HG03521 (cell line): ENCODE measurements around the gene SLC35F3.
"Not testable (repeated sequence)": the region's sequence is repeated elsewhere in the genome, so short reads cannot be mapped to it uniquely, and the experiment has no call there.

Source experiments
- ATAC-seq: cut with Tn5 transposase; IDR thresholded peaks from one replicate; pipeline ENCODE4 v1.9.1; 2021; ENCODE audit warnings: mild to moderate bottlenecking, moderate library complexity; ENCODE audit not compliant: unreplicated experiment

SLC35F3 gene

DNA sequence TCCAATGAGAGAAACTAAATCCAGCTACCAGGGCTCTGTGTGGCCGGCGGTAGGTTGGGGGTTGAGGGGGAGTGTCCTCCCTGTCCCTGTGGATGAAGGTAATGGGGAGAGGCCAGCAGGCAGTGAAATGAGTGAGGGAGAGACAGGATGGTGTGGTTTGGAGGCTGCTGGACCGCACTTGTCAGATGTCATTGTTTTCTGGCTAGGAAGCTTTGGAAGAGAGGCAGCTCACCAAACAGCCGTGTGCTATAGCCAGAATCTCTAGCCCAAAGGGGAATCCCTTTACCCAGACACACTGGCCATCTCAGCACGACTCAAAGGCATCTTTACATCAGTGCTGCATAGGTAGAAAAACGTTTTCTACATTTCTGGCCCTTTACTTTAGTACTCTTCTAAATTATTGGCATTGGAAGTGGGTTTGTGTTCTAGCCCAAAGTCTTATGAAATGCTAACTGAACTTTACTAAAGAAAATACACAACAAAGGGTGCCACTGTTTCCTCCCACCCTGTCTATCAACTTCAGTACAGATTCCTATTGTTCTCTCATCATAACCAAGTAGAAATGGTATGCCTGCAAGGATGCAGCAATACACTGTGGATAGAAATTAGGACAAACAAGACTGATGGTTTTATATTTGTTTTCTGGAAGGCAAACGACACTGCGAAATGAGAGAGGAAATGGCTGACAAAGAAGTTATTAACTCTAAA lies 372.8 kb downstream of the SLC35F3 start:
- ATAC-seq: no peak

DNA sequence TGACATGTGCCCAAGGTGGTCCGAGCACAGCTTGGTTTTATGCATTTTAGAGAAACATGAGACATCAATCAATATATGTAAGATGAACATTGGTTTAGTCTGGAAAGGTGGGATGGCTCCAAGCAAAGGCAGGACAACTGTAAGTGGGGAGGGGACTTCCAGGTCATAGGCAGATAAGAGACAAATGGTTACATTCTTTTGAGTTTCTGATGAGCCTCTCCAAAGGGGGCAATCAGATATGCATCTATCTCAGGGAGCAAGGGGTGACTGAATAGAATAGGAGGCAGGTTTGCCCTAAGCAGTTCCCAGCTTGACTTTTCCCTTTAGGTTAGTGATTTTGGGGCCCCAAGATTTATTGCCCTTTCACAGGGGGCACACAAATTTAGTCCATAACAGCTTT lies 374.5 kb downstream of the SLC35F3 start:
- no peak for ATAC-seq

GRCh38 chr1:234280500-234280899 lies 376.0 kb downstream of the SLC35F3 start:
- no peak for ATAC-seq

DNA sequence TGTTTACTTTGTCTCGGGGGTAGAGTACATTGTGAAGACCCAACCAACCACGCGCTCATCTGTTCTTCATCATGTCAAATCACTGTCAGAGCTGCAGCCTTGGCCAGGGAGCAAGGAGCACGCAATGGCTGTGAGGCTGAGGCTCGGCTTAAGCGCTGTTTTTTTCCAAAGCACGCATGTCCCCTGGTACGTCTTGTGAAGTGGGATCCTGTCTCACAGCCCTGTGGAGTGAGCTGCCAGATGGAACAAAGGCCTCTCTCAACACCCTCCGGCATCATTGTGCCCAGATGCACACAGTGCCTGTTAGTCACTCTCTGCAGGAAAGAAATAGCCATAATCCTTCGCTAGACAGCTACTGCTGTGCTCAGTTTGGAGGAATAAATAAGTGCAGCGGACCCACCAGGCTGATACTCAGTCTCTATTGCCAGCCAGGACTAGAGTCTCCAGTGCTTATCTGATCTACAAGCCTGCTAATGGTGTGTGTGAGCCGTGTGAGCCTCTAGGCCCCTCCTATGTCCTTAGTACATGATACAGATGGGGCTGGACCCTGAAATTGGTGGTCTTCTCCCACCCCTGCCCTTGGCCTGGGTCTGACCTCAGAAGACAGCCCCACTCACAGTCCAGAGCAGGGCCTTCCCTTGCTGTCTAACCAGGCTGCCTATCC lies 377.5 kb downstream of the SLC35F3 start:
- ATAC-seq: no peak

- no peak for ATAC-seq
Observed at GRCh38 chr1:234286206-234286605, 381.7 kb downstream of the SLC35F3 start.

DNA sequence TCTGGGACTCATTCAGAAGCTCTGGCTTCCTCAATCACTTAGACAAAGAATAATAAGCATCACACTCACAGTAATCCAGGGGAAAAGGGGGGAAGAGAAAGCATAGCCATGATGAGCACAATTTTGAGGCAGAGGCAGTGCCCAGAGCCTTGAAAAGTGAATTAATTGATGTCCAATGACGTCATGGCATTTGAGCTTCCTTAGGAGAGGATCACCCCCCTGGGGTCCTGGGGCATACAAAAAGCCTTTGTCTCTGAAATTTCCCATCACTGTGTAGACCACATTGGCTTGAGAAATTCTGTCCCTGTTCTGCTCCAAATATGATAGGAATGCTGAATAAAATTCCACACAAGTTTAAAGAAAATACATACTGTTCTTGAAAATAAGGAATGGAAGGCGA lies 384.5 kb downstream of the SLC35F3 start:
- no peak for ATAC-seq

GRCh38 chr1:234289538-234290305 lies 385.2 kb downstream of the SLC35F3 start:
- no peak for ATAC-seq

GRCh38 chr1:234292011-234292410 lies 387.5 kb downstream of the SLC35F3 start:
- ATAC-seq: no peak

GRCh38 chr1:234292548-234292947 lies 388.1 kb downstream of the SLC35F3 start:
- no peak for ATAC-seq

GRCh38 chr1:234294109-234294817 lies 389.8 kb downstream of the SLC35F3 start:
- no peak for ATAC-seq

DNA sequence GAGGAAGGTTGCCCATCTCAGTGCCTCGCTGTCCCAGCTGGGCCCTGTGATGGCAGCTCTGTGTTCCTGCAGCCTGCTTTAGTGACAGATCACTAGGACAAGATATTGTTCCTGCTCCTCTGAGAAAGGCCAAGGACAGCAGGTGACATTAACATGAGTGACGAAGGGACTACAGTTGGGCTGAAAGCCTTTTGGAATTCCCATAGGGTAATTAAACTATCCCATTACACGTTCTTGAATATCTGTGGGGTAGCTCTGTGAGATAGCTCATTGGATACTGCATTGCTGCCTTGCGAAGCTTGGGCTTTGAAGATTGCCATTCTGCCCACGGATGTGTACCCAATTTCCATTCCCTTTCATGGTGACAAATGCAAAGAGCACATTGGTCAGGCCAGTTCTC lies 390.6 kb downstream of the SLC35F3 start:
- ATAC-seq: no peak

DNA sequence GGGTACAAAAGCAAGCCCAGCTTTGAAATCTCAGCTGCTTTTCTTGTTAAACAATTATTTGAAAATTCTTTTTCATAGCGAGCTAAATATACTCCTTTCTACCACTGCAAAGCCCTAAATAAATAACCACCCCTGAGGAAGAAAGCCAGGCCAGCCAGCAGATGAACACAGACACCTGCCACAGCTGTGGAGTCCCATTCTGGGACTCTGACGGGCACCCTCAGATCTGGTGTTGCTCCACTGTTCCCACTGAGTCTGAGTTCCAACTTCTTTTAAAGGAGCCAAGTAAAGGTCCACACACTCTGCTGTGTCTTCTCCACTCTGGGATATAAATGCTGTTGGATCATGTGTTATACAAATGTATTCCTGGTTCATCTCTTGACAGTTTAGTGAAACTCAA lies 391.1 kb downstream of the SLC35F3 start:
- no peak for ATAC-seq

- ATAC-seq: no peak
Observed at GRCh38 chr1:234296496-234296895, 392.0 kb downstream of the SLC35F3 start.

- no peak for ATAC-seq
Observed at GRCh38 chr1:234297668-234298067, 393.2 kb downstream of the SLC35F3 start.

DNA sequence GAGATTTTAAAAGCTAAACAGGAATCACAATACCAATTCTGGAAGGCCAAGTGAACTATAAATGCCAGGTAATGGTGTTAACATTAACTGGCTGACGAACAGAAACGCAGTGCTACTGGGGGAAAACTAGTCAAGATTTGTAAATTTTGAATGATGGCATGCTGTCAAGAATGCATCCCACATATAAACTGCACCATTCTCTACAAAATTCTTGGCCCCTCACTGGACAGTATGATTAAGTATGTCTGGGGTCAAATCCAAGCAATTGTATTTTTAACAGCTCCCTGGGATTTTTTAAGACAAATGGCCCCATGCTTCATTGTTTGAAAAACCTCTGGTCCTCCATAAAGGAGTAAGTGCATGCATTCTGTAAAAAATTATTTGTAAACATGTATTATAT lies 395.6 kb downstream of the SLC35F3 start:
- no peak for ATAC-seq

GRCh38 chr1:234301663-234302062 lies 397.2 kb downstream of the SLC35F3 start:
- ATAC-seq: not testable (repeated sequence)

GRCh38 chr1:234302354-234302962 lies 398.0 kb downstream of the SLC35F3 start:
- no peak for ATAC-seq

DNA sequence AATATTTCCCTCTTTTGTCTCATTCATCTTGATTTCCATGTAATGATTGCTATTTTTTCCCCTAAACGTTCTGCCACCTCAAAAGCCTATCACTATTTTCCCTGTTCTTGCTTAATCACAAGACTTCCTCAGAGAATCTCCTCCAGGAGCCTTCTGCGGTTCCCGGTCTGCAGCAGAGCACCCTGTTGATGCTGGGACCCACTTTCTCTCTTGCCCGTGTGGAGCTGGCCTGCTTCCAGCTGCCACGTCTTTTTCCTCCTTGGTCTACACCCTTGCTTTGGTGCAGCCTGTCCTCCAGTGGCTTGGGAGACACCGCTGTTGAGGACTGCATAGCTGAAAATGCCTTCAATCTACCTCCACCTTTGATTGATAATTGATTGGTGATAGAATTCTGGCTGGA lies 398.8 kb downstream of the SLC35F3 start:
- no peak for ATAC-seq

DNA sequence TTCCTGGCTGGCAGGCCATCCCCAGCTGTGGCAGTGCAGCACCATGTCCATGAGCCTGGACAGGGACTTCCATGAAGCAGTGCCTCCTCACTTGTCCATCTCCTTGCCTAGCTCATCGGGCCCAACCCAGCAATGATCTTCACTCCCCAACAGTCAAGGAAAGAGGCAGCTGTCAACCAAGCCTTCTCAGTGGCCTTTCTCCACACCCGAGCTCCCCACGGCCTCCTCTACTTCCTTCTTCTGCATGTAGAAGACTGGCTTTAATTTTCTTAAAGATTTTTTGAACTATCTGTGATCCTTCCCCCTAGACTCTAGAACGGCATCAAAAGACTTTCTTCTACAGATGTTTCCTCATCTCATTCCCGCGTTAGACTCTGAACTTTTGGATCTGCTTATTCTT lies 403.2 kb downstream of the SLC35F3 start:
- no peak for ATAC-seq

GRCh38 chr1:234309243-234309597 lies 404.7 kb downstream of the SLC35F3 start:
- no peak for ATAC-seq
